ACC112 (cell line): ENCODE results near the gene ENKD1.

ENCODE experiments used
- H2AFZ ChIP-seq: fragments of 200-600 bp; sonication (generic); one replicate; pipeline ENCODE4 v1.6.0; 2017; ENCODE audit warnings: antibody characterized with exemption, low read length; ENCODE audit not compliant: unreplicated experiment
- H3K27ac ChIP-seq: fragments of 200-600 bp; sonication (generic); 2 replicates; pipeline ENCODE4 v1.5.1; 2014; ENCODE audit warnings: low read depth, mild to moderate bottlenecking, antibody characterized with exemption, low read length, moderate library complexity
- H3K27me3 ChIP-seq: fragments of 200-600 bp; sonication (generic); 2 replicates; pipeline ENCODE4 v1.6.1; 2014; ENCODE audit warnings: mild to moderate bottlenecking, antibody characterized with exemption, low read length, moderate library complexity, mixed read lengths; ENCODE audit not compliant: insufficient read depth
- H3K36me3 ChIP-seq: fragments of 200-600 bp; sonication (generic); 2 replicates; pipeline ENCODE4 v1.6.1; 2016; ENCODE audit warnings: mild to moderate bottlenecking, antibody characterized with exemption, low read length, moderate library complexity, mixed read lengths; ENCODE audit not compliant: insufficient read depth
- H3K4me1 ChIP-seq: fragments of 200-600 bp; sonication (generic); one replicate; pipeline ENCODE4 v1.6.1; 2016; ENCODE audit warnings: low read length, mixed read lengths; ENCODE audit not compliant: insufficient read depth, unreplicated experiment, control insufficient read depth
- H3K4me3 ChIP-seq: fragments of 200-600 bp; sonication (generic); 2 replicates; pipeline ENCODE4 v1.5.1; 2014; ENCODE audit warnings: mild to moderate bottlenecking, low read depth, low read length
- H3K79me2 ChIP-seq: fragments of 200-600 bp; sonication (generic); one replicate; pipeline ENCODE4 v1.6.0; 2016; ENCODE audit warnings: low read length; ENCODE audit not compliant: control insufficient read depth, unreplicated experiment, insufficient read depth

ENKD1 gene

GRCh38 chr16:67649494-67649931 is 17.0 kb downstream of the ENKD1 start:
- no peaks in the 10 kb centered on the region for H3K79me2 ChIP-seq
- no peak overlapping the region for H2AFZ ChIP-seq
- no peaks in the 10 kb centered on the region for H3K36me3 ChIP-seq
- no peaks in the 10 kb centered on the region for H3K4me1 ChIP-seq
- no peak overlapping the region for H3K27ac ChIP-seq
- H3K27me3 ChIP-seq = peaks cover 90% of the 10 kb centered on the region
- H3K4me3 ChIP-seq = no peak overlapping the region

GRCh38 chr16:67648764-67649407 is 17.7 kb downstream of the ENKD1 start:
- Histone ChIP-seq H3K36me3 (no peaks in the 10 kb centered on the region), H3K27ac (no peak overlapping the region), H3K4me1 (no peaks in the 10 kb centered on the region), H2AFZ (no peak overlapping the region), H3K79me2 (no peaks in the 10 kb centered on the region), H3K27me3 (peaks cover 87% of the 10 kb centered on the region), H3K4me3 (no peak overlapping the region)

- no peaks in the 10 kb centered on the region for H3K36me3 ChIP-seq
Observed at GRCh38 chr16:67648088-67648763, 18.3 kb downstream of the ENKD1 start.

GRCh38 chr16:67647681-67648080 is 18.9 kb downstream of the ENKD1 start:
- Histone ChIP-seq H3K4me1 (no peaks in the 10 kb centered on the region), H3K4me3 (no peak overlapping the region), H2AFZ (no peak overlapping the region), H3K27me3 (peaks cover 78% of the 10 kb centered on the region), H3K27ac (no peak overlapping the region), H3K36me3 (no peaks in the 10 kb centered on the region), H3K79me2 (no peaks in the 10 kb centered on the region)

More at GRCh38 chr16:67648088-67648763, 18.3 kb downstream of the ENKD1 start:
- no peaks in the 10 kb centered on the region for H3K79me2 ChIP-seq
- H2AFZ ChIP-seq = no peak overlapping the region
- H3K27ac ChIP-seq = no peak overlapping the region
- H3K27me3 ChIP-seq = peaks cover 80% of the 10 kb centered on the region
- no peak overlapping the region for H3K4me3 ChIP-seq
- no peaks in the 10 kb centered on the region for H3K4me1 ChIP-seq

- no peak overlapping the region for H3K4me3 ChIP-seq
- H3K27me3 ChIP-seq = peaks cover 74% of the 10 kb centered on the region
- H2AFZ ChIP-seq = no peak overlapping the region
- no peaks in the 10 kb centered on the region for H3K36me3 ChIP-seq
- no peaks in the 10 kb centered on the region for H3K4me1 ChIP-seq
- H3K27ac ChIP-seq = no peak overlapping the region
- H3K79me2 ChIP-seq = no peaks in the 10 kb centered on the region
Observed at GRCh38 chr16:67647111-67647651, 19.4 kb downstream of the ENKD1 start.

GRCh38 chr16:67645397-67646121 is 21.0 kb downstream of the ENKD1 start:
- no peaks in the 10 kb centered on the region for H3K79me2 ChIP-seq
- no peaks in the 10 kb centered on the region for H3K4me1 ChIP-seq
- no peaks in the 10 kb centered on the region for H3K36me3 ChIP-seq
- no peak overlapping the region for H3K27ac ChIP-seq
- H3K27me3 ChIP-seq = peaks cover 58% of the 10 kb centered on the region
- no peak overlapping the region for H3K4me3 ChIP-seq
- H2AFZ ChIP-seq = no peak overlapping the region

GRCh38 chr16:67644038-67644437 is 22.5 kb downstream of the ENKD1 start:
- H3K4me3 ChIP-seq = no peak overlapping the region
- no peak overlapping the region for H3K27ac ChIP-seq
- H3K27me3 ChIP-seq = peaks cover 43% of the 10 kb centered on the region
- H3K4me1 ChIP-seq = no peaks in the 10 kb centered on the region
- no peaks in the 10 kb centered on the region for H3K79me2 ChIP-seq
- H3K36me3 ChIP-seq = no peaks in the 10 kb centered on the region
- no peak overlapping the region for H2AFZ ChIP-seq

GRCh38 chr16:67641779-67642708 is 24.5 kb downstream of the ENKD1 start:
- Histone ChIP-seq H3K36me3 (peaks cover 7% of the 10 kb centered on the region; the same call in 1 of the 2 replicates), H3K4me1 (no peaks in the 10 kb centered on the region), H3K27ac (no peak overlapping the region), H3K79me2 (no peaks in the 10 kb centered on the region), H3K27me3 (peaks cover 24% of the 10 kb centered on the region), H3K4me3 (no peak overlapping the region), H2AFZ (no peak overlapping the region)

- Histone ChIP-seq H3K4me3 (no peak overlapping the region), H3K79me2 (no peaks in the 10 kb centered on the region), H3K36me3 (peaks cover 7% of the 10 kb centered on the region; the same call in 1 of the 2 replicates), H3K27me3 (no peaks in the 10 kb centered on the region), H3K27ac (no peak overlapping the region), H2AFZ (no peak overlapping the region), H3K4me1 (no peaks in the 10 kb centered on the region)
Observed at GRCh38 chr16:67637625-67638024, 28.9 kb downstream of the ENKD1 start.

- Histone ChIP-seq H2AFZ (no peak overlapping the region), H3K27me3 (no peaks in the 10 kb centered on the region), H3K4me3 (no peak overlapping the region), H3K27ac (no peak overlapping the region), H3K79me2 (no peaks in the 10 kb centered on the region), H3K4me1 (no peaks in the 10 kb centered on the region), H3K36me3 (peaks cover 7% of the 10 kb centered on the region; the same call in 1 of the 2 replicates)
Observed at GRCh38 chr16:67636713-67637112, 29.8 kb downstream of the ENKD1 start.
